Inferior parietal cortex (tissue), 1 donor: ENCODE results near the gene DCST1.

ENCODE experiments used
- DNase-seq: peaks from one replicate; pipeline ENCODE4 v3.0.0-alpha.2; 2016; ENCODE audit errors: extremely low spot score

Gene DCST1

GRCh38 chr1:155014709-155015508, 18.7 kb upstream of the DCST1 start:
- DNase-seq: no peak

GRCh38 chr1:155015527-155016230, 17.9 kb upstream of the DCST1 start:
- no peak for DNase-seq

GRCh38 chr1:155016231-155016831, 17.3 kb upstream of the DCST1 start:
- DNase-seq: no peak

GRCh38 chr1:155017041-155017945, 16.3 kb upstream of the DCST1 start:
- peak; percentile 84 for DNase-seq

- no peak for DNase-seq
Observed at GRCh38 chr1:155017946-155018316, 15.7 kb upstream of the DCST1 start.

GRCh38 chr1:155018617-155019348, 14.8 kb upstream of the DCST1 start:
- no peak for DNase-seq

GRCh38 chr1:155019377-155020245, 14.0 kb upstream of the DCST1 start:
- DNase-seq: no peak

GRCh38 chr1:155022136-155022926, 11.3 kb upstream of the DCST1 start:
- no peak for DNase-seq

- no peak for DNase-seq
Observed at GRCh38 chr1:155022927-155023236, 10.7 kb upstream of the DCST1 start.

GRCh38 chr1:155023627-155024026, 10.0 kb upstream of the DCST1 start:
- no peak for DNase-seq

GRCh38 chr1:155024315-155024714, 9.3 kb upstream of the DCST1 start:
- no peak for DNase-seq

- DNase-seq: no peak
Observed at GRCh38 chr1:155026154-155026553, 7.5 kb upstream of the DCST1 start.

GRCh38 chr1:155026588-155026987, 7.0 kb upstream of the DCST1 start:
- DNase-seq: no peak

GRCh38 chr1:155029513-155030242, 3.9 kb upstream of the DCST1 start:
- no peak for DNase-seq

- no peak for DNase-seq
Observed at GRCh38 chr1:155030243-155030795, 3.3 kb upstream of the DCST1 start.

GRCh38 chr1:155030899-155031298, 2.7 kb upstream of the DCST1 start:
- DNase-seq: no peak

GRCh38 chr1:155032886-155033285, 738 bp upstream of the DCST1 start:
- DNase-seq: no peak
